ENCODE measurements around the gene DMRTB1. TPM values are rescaled to one million over a fixed set of nuclear protein-coding genes. Genes with fewer than 3 reads are reported as not detected.

DMRTB1 gene
- total RNA-seq, 1 experiment from 2014 or later: not detected

- Histone ChIP-seq H3K27me3 (ENCODE audit: low read length) (peaks cover 39% of the 10 kb centered on the region), H3K9me3 (ENCODE audit: low read length) (no peaks in the 10 kb centered on the region), H3K9ac (ENCODE audit: low read length) (no peak overlapping the region), H3K79me2 (ENCODE audit: low read length) (no peaks in the 10 kb centered on the region), H3K27ac (ENCODE audit: low read length) (no peak overlapping the region), H3K4me3 (ENCODE audit: low read length) (no peak overlapping the region), H4K20me1 (ENCODE audit: low read length) (no peaks in the 10 kb centered on the region), H3K4me2 (ENCODE audit: low read length) (no peak overlapping the region), H3K4me1 (ENCODE audit: insufficient read depth, low read length) (no peaks in the 10 kb centered on the region), H2AFZ (ENCODE audit: low read length) (no peak overlapping the region), H3K36me3 (ENCODE audit: low read depth, low read length) (no peaks in the 10 kb centered on the region), H3F3A (ENCODE audit: low read length, unreplicated experiment) (no peaks in the 10 kb centered on the region), H3K9me2 (replicated peaks; ENCODE audit: low read length) (no peaks in the 10 kb centered on the region)
- no TSS peak for BruUV-seq (replicated peaks)
- ChIA-PET POLR2A (ENCODE audit: unreplicated experiment) (no interaction called here), CTCF (no interaction called here)
- DNase-seq (no peak), ATAC-seq (no peak)
- intact Hi-C loops (cut with micrococcal nuclease): no loop called here
- TF ChIP-seq CTCF (conservative IDR thresholded peaks at IDR 0.05; ENCODE audit: low read depth, low read length) (no peak), EZH2phosphoT487 (IDR thresholded peaks at IDR 0.05; ENCODE audit: borderline replicate concordance, low read length) (no peak), EZH2 (IDR thresholded peaks at IDR 0.05; ENCODE audit: low read length, unreplicated experiment) (no peak)
Observed at GRCh38 chr1:53435151-53435550, 24.0 kb upstream of the DMRTB1 start.

DNA sequence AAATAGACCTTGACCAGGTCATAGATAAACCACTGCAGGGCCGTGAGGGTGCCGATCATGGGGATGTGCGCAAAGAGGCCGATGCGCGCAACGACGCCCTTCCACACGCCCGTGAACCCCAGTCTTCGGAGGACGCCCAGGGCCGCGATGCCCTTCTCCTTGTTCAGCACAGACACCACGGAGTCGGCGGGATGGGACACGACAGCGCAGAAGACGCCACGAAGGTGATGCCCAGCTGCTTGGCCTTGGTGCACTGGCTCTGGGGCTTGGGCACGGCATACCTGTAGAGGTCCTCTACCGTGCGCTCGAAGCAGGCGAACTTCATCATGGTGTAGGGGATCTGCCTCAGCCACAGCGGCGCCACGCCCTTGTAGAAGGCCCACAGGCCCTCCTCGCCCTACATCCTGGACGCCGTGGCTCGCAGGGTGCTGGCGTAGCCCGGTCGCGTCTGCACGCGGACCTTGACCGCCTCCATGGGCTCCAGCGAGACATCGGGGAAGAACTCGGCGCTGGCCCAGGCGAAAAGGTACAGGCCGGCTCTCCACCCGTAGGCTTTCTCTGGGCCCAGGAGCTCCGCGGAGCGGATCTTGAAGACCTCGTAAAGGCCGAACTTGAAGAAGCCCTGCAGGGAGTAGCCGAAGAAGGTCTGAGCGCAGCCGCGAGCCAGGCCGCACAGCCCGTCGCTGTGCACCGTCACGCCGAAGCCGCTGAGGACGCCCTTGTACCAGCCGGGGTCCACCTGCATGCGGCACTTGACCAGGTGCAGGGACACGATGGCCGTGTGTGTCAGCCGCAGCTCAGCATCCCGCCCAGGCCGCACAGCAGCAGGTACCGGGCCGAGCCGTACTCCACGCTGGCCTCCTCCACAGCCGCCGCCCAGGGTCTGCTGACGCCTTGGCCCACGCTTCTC lies 20.5 kb upstream of the DMRTB1 start:
- Histone ChIP-seq H3K9ac (ENCODE audit: low read length) (no peak overlapping the region), H3K4me2 (ENCODE audit: low read length) (no peak overlapping the region), H3K79me2 (ENCODE audit: low read length) (no peaks in the 10 kb centered on the region), H3F3A (ENCODE audit: low read length, unreplicated experiment) (no peaks in the 10 kb centered on the region), H3K4me3 (ENCODE audit: low read length) (no peak overlapping the region), H3K9me2 (replicated peaks; ENCODE audit: low read length) (no peaks in the 10 kb centered on the region), H3K9me3 (ENCODE audit: low read length) (no peaks in the 10 kb centered on the region), H3K27ac (ENCODE audit: low read length) (no peak overlapping the region), H4K20me1 (ENCODE audit: low read length) (no peaks in the 10 kb centered on the region), H2AFZ (ENCODE audit: low read length) (no peak overlapping the region), H3K36me3 (ENCODE audit: low read depth, low read length) (no peaks in the 10 kb centered on the region), H3K27me3 (ENCODE audit: low read length) (peaks cover 19% of the 10 kb centered on the region), H3K4me1 (ENCODE audit: insufficient read depth, low read length) (no peaks in the 10 kb centered on the region)
- ATAC-seq (no peak), DNase-seq (no peak)
- intact Hi-C loops (cut with micrococcal nuclease): no loop called here
- CTCF ChIA-PET: no interaction called here
- POLR2A ChIA-PET (ENCODE audit: unreplicated experiment): no interaction called here
- TF ChIP-seq CTCF (conservative IDR thresholded peaks at IDR 0.05; ENCODE audit: low read depth, low read length) (no peak), EZH2 (IDR thresholded peaks at IDR 0.05; ENCODE audit: low read length, unreplicated experiment) (no peak), EZH2phosphoT487 (IDR thresholded peaks at IDR 0.05; ENCODE audit: borderline replicate concordance, low read length) (no peak)
- no TSS peak for BruUV-seq (replicated peaks)

Data from PC-3 (cell line).